HT1080 (cell line): ENCODE data around the gene RAB11FIP5. TPM values are rescaled to one million over a fixed set of nuclear protein-coding genes. Genes with fewer than 3 reads are reported as not detected.
"Not testable (repeated sequence)": the region's sequence is repeated elsewhere in the genome, so short reads cannot be mapped to it uniquely, and the experiment has no call there.

ENCODE experiments used
- DNase-seq: peaks from one replicate; pipeline ENCODE4 v3.0.0-alpha.2; 2015; ENCODE audit warnings: low read depth
- total RNA-seq: library from RNA; depleted of rRNA; stranded (reverse); fragments of >200 nt; shearing (Covaris generic); gene quantifications from 2 replicates; pipeline ENCODE4 v1.2.3, GENCODE V29; 2014

Gene RAB11FIP5
- total RNA-seq, 1 experiment from 2014 or later: 35.5 TPM

GRCh38 chr2:73069855-73070642 lies 42.7 kb downstream of the RAB11FIP5 start:
- peak; percentile 29 for DNase-seq

DNA sequence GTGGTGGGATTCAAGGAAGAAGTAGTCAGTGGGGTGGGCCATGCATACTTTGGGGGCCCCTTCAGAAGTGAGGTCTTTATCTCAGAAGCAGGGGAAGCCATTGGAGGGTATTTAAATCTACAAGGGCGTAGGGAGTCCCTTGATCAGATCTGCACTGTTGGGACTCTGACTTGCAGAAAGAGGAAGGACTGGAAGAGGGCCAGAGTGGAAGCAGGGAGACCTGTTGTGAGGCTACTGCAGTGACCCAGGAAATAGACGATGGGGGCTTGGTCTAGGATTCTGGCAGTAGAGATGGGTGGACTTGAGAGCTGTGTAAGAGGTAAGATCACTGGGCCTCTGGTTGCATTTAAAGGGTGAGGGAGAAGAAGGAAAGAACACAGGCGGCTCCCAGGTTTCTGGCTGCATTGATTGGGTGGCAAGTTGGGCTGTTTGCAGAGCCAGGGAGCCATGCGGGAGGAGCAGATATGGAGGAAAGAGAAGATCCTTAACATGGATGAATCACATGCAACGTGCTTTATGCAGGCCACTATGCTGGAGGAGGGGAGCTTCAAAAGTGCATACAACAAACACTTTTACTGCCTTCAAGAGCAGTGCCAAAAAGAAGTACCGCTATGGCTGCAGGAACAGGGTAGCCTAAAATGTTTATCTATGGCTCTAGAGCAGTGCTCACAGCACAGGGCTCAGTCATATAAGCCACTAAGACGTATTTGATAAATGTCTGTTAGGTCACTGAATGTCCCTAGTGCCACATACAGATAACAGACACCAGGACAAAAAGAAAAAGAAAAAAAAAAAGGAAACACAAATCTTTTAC lies 43.5 kb downstream of the RAB11FIP5 start:
- no peak for DNase-seq

DNA sequence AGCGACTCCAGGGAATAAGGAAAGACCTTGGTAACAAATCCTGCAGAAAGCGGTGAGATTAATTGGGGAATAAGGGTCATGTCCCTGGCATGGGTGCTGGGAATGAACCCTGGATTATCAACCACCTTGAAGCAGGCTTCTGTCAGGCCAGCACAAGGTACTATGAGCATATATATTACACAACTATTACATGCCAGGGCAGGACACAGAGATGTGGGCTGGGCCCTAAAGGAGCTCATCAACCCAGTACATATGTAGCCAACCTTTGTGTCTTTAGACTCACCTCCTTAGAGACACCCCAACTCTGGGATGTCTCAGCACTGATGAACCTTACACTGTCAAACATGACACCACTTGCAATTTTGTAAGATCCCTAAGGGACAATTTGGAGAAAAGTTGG lies 44.6 kb downstream of the RAB11FIP5 start:
- DNase-seq: no peak

DNA sequence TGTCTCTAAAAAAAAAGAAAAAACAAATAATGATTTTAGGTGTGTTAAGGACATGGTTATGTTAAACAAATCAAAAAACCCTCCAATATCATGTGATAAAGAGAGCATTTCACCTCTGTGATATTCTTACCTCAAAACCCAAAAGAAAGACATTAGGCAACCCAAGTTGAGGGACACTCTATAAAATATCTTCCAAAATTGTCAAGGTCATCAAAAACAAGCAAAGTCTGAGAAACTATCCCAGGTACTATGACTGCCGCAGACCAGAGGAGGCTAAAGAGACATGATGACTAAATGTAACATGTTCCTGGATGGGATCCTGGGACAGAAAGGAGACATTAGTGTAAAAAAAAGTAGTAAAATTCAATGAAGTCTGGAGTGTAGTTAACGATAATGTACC lies 45.7 kb downstream of the RAB11FIP5 start:
- DNase-seq: no peak

DNA sequence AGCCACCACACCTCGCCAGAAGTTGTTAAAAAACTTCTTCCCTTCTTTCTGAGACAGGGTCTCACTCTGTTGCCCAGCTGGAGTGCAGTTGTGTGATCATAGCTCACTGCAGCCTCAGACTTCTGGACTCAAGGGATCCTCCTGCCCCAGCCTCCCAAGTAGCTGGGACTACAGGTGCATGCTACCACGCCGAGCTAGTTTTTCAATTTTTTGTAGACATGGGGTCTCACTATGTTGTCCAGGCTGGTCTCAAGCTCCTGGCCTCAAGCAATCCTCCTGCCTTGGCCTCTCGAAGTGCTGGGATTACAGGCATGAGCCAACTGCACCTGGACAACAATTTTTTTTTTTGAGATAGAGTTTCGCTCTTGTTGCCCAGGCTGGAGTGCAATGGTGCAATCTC lies 47.7 kb downstream of the RAB11FIP5 start:
- not testable (repeated sequence) for DNase-seq

DNA sequence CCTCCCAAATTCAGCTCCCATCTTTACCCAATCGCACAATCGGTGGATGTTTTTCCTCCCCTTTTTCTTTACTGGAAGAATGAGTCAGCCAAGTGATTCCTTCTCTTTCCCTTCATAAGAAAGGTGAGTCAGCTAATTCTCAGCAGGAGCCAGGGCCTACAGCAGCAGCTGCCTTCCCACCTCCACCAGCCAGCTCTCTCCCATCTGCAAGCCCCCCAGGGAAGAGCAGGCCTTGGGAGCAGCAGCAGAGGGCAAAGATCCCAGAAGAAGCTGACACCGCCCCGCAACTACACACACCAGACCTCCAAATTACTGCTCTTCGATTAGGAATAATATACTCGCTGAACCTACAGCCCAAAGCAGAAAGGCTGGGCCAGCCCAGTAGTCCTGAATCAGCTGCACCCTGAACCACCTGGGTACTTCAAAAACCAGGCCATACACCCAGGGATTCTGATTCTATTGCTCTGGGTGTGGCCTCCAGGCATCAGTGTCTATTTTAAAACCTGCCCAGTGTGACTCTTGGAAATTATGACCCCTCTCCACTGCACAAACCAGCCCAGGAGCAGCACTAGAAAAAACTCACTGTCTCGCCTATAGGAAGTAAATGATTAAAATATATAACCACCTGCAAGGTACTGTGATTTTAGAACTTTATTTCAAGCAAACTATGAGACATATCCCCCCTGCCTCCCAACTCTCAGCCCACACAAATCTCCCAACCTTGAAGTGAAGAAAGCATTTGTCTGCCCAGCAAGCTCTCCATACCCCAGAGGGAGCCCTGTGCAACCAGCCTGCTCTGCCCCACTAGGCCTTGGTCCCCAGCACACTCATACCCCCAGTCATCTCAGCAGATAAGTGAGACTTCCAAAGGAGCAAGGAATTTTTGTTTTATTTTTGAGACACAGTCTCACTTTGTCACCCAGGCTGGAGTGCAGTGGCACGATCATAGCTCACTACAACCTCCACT lies 48.6 kb downstream of the RAB11FIP5 start:
- DNase-seq: peak; percentile 90

DNA sequence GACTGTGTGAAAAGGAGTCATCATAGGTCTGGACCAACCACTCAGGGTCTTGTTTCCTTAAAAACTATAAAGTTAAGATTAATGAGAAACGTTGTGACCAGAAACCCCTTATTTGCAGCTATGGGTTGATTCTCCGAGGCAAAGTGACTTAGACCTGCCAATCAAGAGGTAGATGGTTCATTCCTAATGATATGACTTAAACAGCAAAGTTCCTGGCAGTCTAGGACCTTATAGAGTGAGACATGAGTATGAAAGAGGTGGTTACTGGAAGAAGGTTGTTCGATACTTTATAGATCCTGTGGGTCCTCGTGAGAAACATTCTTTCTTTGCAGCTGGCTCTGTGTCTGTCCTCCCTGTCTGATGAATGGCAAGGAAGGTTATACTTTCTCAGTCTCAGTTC lies 49.3 kb downstream of the RAB11FIP5 start:
- no peak for DNase-seq

DNA sequence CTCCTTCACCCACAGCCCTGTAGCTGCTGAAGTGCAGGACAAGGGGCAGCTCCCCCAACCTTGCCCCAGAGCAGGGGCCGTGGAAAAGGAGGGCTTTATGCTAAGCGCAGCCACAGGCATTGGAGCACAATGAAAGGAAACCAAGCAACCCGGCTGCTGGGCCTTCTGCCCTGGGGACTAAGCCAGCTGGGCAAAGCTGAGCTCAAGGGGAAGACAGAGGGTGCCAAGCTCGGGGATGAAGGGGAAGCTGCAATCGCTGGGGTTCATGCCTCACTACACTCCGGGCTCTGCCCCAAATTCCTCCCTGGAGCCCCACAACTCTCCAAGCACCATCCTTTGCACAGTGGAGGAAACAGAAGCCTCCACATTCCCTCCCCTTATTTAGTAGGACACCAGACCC lies 53.6 kb downstream of the RAB11FIP5 start:
- DNase-seq: no peak

- no peak for DNase-seq
Measured at GRCh38 chr2:73054980-73055379, 57.8 kb downstream of the RAB11FIP5 start.

DNA sequence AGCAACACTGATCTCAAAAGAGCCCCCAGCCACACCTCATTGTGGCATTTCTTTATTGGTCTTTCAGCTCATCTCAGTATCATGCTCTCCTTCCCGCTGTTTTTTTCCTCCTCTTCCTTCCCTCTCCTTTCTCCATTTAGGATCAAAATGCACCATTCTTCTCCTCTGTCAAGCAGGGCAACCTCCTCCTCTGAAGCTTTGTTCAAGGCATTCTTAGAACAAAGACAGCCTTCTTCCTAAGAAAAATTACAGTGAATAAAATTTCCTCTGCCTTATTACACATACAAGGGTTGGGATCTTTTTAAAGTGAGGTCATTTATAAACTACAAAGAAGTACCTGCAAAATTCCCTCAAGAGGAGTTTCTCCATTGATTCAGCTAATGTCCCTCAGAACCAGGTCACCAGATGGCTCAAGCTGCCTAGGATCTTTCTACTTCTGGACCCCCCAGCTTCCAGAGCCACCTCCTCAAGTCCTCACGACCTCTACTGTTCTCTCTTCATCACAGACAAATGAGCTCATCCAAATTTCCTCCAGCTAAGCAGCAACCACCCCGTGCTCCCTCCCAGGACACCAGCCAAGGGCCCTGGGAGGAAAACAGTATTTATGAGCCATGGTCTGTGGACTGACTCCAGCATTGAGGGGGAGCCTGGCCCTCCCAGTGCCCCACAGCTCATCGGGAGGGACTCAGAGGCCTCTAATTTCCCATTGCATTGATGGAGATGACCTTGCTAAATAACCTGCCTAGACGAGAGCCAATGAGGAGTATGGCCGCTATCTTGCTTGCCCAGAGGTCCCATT lies 59.2 kb downstream of the RAB11FIP5 start:
- no peak for DNase-seq

DNA sequence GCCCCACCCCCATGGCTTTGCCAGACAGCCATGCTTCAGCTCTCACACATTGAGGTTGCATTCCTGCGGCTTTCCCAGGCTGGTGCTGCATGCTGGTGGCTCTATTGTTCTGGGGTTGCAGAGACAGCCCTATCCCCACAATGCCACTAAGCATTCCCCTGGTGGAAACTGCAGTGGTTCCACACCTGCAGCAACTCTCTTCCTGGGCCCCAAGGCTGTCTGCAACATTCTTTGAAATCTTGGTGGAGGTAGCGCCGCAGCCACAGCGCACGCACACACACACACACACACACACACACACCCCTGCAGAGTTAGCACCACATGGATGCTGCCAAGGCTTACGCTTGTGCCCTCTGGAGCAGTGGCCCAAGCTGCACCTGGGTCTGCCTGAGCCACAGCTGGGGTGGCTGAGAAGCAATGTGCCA lies 62.6 kb downstream of the RAB11FIP5 start:
- no peak for DNase-seq

GRCh38 chr2:73043929-73044832 lies 68.6 kb downstream of the RAB11FIP5 start:
- no peak for DNase-seq

GRCh38 chr2:73043276-73043675 lies 69.5 kb downstream of the RAB11FIP5 start:
- no peak for DNase-seq

GRCh38 chr2:73037947-73038585 lies 74.7 kb downstream of the RAB11FIP5 start:
- no peak for DNase-seq

- no peak for DNase-seq
Measured at GRCh38 chr2:73036766-73037165, 76.0 kb downstream of the RAB11FIP5 start.

GRCh38 chr2:73035899-73036711 lies 76.6 kb downstream of the RAB11FIP5 start:
- peak; percentile 7 for DNase-seq

- no peak for DNase-seq
Measured at GRCh38 chr2:73034661-73035375, 77.9 kb downstream of the RAB11FIP5 start.
